ENCODE measurements around the gene MBD3.

Gene MBD3

DNA sequence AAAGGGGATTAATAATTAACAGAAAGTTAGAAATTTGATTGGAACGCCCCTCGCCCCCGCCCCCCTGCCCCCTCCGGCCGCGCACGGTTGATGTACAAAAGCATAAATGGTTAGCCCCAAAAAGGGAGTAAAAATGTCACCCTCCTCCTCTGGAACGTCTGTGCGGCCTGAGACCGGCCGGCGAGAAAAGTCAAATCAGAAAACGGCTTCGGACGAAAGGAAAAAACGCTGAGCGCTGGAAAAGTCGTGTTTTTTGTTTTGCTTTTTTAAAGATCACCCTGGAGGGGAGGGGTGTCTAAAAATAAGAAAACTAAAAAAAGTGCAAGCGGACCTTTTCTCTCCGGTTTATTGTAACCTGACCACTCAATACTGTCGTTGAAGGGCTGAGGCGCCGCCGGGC is 37.7 kb downstream of the MBD3 start:
- TF ChIP-seq, protein P1, sequence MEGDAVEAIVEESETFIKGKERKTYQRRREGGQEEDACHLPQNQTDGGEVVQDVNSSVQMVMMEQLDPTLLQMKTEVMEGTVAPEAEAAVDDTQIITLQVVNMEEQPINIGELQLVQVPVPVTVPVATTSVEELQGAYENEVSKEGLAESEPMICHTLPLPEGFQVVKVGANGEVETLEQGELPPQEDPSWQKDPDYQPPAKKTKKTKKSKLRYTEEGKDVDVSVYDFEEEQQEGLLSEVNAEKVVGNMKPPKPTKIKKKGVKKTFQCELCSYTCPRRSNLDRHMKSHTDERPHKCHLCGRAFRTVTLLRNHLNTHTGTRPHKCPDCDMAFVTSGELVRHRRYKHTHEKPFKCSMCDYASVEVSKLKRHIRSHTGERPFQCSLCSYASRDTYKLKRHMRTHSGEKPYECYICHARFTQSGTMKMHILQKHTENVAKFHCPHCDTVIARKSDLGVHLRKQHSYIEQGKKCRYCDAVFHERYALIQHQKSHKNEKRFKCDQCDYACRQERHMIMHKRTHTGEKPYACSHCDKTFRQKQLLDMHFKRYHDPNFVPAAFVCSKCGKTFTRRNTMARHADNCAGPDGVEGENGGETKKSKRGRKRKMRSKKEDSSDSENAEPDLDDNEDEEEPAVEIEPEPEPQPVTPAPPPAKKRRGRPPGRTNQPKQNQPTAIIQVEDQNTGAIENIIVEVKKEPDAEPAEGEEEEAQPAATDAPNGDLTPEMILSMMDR (IDR thresholded peaks at IDR 0.05), result no peak
- Histone ChIP-seq H3K4me2 (ENCODE audit: low read length) (no peak overlapping the region), H3K4me3 (ENCODE audit: low read depth, low read length) (no peak overlapping the region), H3K9me3 (ENCODE audit: control insufficient read depth, low read length) (no peaks in the 10 kb centered on the region), H3K27ac (no peak overlapping the region), H3K79me2 (no peaks in the 10 kb centered on the region), H3K4me1 (no peaks in the 10 kb centered on the region), H3K9ac (no peak overlapping the region), H2AFZ (no peak overlapping the region), H3K36me3 (ENCODE audit: control insufficient read depth, insufficient read depth, low read length) (no peaks in the 10 kb centered on the region), H3K27me3 (ENCODE audit: control insufficient read depth, insufficient read depth, low read length) (no peaks in the 10 kb centered on the region)

DNA sequence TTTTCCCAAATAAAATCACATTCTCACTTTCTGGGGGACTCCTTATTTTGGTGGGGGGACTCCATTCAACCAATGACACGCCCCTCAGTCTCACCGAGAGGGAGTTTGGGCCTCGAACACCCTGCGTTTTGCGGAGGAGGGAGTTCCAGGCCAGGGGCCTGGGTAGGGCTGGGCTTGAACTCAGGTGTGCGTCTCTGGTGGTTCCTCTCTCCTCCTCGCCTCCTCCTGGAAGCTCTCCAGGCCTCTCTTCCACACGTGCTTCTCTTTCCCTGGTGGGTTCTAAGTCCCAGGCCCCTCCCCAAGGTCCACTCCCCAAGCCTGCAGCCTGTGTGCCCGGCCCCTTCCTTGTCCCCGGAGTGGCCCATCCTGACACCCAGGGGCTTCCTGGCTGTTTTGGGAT is 39.2 kb downstream of the MBD3 start:
- H3K4me2 ChIP-seq (ENCODE audit: low read length), result no peak overlapping the region
- no peak overlapping the region for H3K4me3 ChIP-seq (ENCODE audit: low read depth, low read length)

DNA sequence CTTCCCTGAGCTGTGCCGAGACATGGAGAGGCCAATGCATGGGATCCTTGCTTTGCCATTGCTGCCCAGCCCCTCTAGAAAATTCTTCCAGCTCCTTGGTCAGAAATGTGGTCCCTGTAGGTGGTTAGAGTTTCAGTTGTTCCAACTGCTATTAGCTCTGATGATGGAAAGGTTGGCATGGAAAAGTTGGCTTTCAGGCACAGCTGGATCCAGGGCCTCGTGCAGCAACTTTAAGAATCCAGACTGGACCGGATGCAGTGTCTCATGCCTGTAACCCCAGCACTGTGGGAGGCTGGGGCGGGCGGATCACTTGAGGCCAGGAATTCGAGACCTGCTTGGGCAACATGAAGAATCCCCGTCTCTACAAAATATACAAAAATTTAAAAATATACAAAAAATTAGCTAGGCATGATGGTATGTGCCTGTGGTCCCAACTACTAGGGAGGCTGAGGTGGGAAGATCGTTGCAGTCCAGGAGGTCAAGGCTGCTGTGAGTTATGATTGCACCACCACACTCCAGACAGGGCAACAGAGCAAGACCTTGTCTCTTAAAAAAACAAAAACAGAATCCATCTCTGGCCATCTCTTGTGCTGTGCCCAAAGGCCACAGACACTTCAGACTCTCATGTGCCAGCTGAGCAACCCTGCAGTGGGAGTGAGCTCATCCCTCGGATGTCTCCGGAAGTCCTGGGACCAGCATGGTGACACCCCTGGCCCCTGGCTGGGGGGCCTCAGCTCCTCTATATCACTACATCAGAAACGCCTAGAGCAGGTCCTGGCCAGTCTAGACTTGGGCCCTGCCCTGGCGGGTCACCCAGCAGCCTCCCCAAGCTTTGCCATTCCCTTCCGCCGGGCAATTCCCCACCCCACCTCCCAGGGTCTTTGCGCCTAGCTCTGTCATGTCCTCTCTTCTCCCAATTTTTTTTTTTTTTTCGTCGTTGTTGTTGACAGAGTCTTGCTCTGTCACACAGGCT is 41.3 kb downstream of the MBD3 start:
- no peaks in the 10 kb centered on the region for H3K9me3 ChIP-seq (ENCODE audit: control insufficient read depth, low read length)
- H3K27ac ChIP-seq, result no peak overlapping the region
- no peaks in the 10 kb centered on the region for H3K36me3 ChIP-seq (ENCODE audit: control insufficient read depth, insufficient read depth, low read length)
- H3K27me3 ChIP-seq (ENCODE audit: control insufficient read depth, insufficient read depth, low read length), result no peaks in the 10 kb centered on the region
- H2AFZ ChIP-seq, result no peak overlapping the region
- no peaks in the 10 kb centered on the region for H3K79me2 ChIP-seq
- H3K9ac ChIP-seq, result no peak overlapping the region
- H3K4me2 ChIP-seq (ENCODE audit: low read length), result no peak overlapping the region
- H3K4me3 ChIP-seq (ENCODE audit: low read depth, low read length), result no peak overlapping the region
- no peaks in the 10 kb centered on the region for H3K4me1 ChIP-seq
- TF ChIP-seq, protein P1 (IDR thresholded peaks at IDR 0.05), result no peak

More for the DNA sequence above, 39.2 kb downstream of the MBD3 start:
- no peak overlapping the region for H2AFZ ChIP-seq
- TF ChIP-seq, protein P1 (IDR thresholded peaks at IDR 0.05), result no peak
- no peaks in the 10 kb centered on the region for H3K36me3 ChIP-seq (ENCODE audit: control insufficient read depth, insufficient read depth, low read length)
- H3K4me1 ChIP-seq, result no peaks in the 10 kb centered on the region
- no peaks in the 10 kb centered on the region for H3K27me3 ChIP-seq (ENCODE audit: control insufficient read depth, insufficient read depth, low read length)
- no peaks in the 10 kb centered on the region for H3K79me2 ChIP-seq
- H3K9ac ChIP-seq, result no peak overlapping the region
- H3K9me3 ChIP-seq (ENCODE audit: control insufficient read depth, low read length), result no peaks in the 10 kb centered on the region
- H3K27ac ChIP-seq, result no peak overlapping the region

DNA sequence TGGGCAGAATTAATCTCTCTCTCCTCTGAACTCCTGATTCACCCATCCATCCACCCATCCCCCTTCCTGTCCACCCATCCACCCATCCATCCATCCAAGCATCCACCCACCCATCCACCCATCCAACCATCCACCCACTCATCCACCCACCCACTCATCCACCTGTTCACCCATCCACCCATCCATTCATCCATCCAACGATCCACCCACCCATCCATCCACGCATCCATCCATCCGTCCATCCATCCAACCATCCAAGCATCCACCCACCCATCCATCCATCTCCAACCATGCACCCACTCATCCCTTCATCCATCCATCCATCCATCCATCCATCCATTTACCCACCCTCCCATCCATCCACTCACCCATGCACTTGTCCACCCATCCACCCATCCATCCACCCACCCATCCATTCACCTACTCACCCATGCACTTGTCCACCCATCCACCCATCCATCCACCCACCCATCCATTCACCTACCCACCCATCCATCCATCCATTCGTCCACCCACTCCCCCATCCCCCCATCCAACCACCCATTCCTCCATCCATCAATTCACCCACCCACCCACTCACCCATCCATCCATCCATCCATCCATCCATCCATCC is 43.2 kb downstream of the MBD3 start:
- no peaks in the 10 kb centered on the region for H3K27me3 ChIP-seq (ENCODE audit: control insufficient read depth, insufficient read depth, low read length)

More for the DNA sequence above, 43.2 kb downstream of the MBD3 start:
- Histone ChIP-seq H3K27ac (no peak overlapping the region), H3K9me3 (ENCODE audit: control insufficient read depth, low read length) (no peaks in the 10 kb centered on the region), H3K4me1 (no peaks in the 10 kb centered on the region), H3K4me2 (ENCODE audit: low read length) (no peak overlapping the region), H2AFZ (no peak overlapping the region), H3K79me2 (no peaks in the 10 kb centered on the region), H3K9ac (no peak overlapping the region), H3K4me3 (ENCODE audit: low read depth, low read length) (no peak overlapping the region), H3K36me3 (ENCODE audit: control insufficient read depth, insufficient read depth, low read length) (no peaks in the 10 kb centered on the region)
- TF ChIP-seq, protein P1 (IDR thresholded peaks at IDR 0.05), result no peak
